H1 (cell line): Measurements from ENCODE around the gene TUBD1. TPM values are rescaled to one million over a fixed set of nuclear protein-coding genes. Genes with fewer than 3 reads are reported as not detected.
"Not testable (repeated sequence)": the region's sequence is repeated elsewhere in the genome, so short reads cannot be mapped to it uniquely, and the experiment has no call there.

Experiments used
- CTCF ChIA-PET: fragments of 300-600 bp; sonication (Branson Sonifier 250); formaldehyde crosslinking; loops from one replicate; lab custom pipeline; 2021; ENCODE audit not compliant: partially characterized antibody; lab: Charles Lee
- POLR2A ChIA-PET: fragments of 300-600 bp; sonication (Branson Sonifier 250); formaldehyde crosslinking; loops from one replicate; lab custom pipeline; 2021; ENCODE audit warnings: inconsistent platforms; ENCODE audit not compliant: partially characterized antibody; lab: Charles Lee
- DNase-seq, 2 experiments: peaks; one replicate each; pipeline versions ENCODE4 v3.0.0 to v3.0.0-alpha.2; 2010 to 2022; ENCODE audit warnings: low spot score in 2 of 2, low read depth in 1 of 2, mixed read lengths in 1 of 2
- FAIRE-seq: peaks from 2 replicates; lab custom pipeline; 2011; peaks lifted over from hg19 to GRCh38; lab: Jason Lieb, UNC
- H2AFZ ChIP-seq: 2 replicates; pipeline ENCODE4 v1.8.1; 2012; ENCODE audit warnings: low read length, inconsistent platforms
- H2AK5ac ChIP-seq: 2 replicates; pipeline ENCODE4 v1.6.1; 2013; ENCODE audit warnings: low read depth, low read length
- H2BK120ac ChIP-seq: replicated peaks from 2 replicates; pipeline ENCODE3; 2013; ENCODE audit warnings: low read depth, low read length, inconsistent platforms
- H2BK12ac ChIP-seq: 2 replicates; pipeline ENCODE4 v1.6.1; 2013; ENCODE audit warnings: low read depth, low read length
- H2BK15ac ChIP-seq: 2 replicates; pipeline ENCODE4 v1.6.1; 2013; ENCODE audit warnings: low read length
- H2BK20ac ChIP-seq: 2 replicates; pipeline ENCODE4 v1.6.1; 2013; ENCODE audit warnings: low read length
- H2BK5ac ChIP-seq: 2 replicates; pipeline ENCODE4 v1.6.1; 2013; ENCODE audit warnings: low read depth, low read length
- H3K14ac ChIP-seq: 2 replicates; pipeline ENCODE4 v1.6.1; 2013; ENCODE audit warnings: inconsistent platforms; ENCODE audit not compliant: insufficient read length
- H3K18ac ChIP-seq: 2 replicates; pipeline ENCODE4 v1.6.1; 2013; ENCODE audit warnings: low read length; ENCODE audit errors: extremely low read depth
- H3K23ac ChIP-seq: 2 replicates; pipeline ENCODE4 v1.6.1; 2013; ENCODE audit warnings: inconsistent platforms; ENCODE audit not compliant: insufficient read length
- H3K23me2 ChIP-seq: 2 replicates; pipeline ENCODE4 v1.6.1; 2013; ENCODE audit warnings: low read depth, low read length
- H3K27ac ChIP-seq: 2 replicates; pipeline ENCODE4 v1.6.1; 2011; ENCODE audit warnings: low read depth, low read length, inconsistent platforms
- H3K27me3 ChIP-seq, 4 experiments: replicated peaks in 1 of 4; 1 replicate in 1 of 4; 2 replicates in 3 of 4; pipeline versions ENCODE4 v1.6.1 to v1.8.1; 2011 to 2013; ENCODE audit warnings: low read length in 3 of 4, mild to moderate bottlenecking in 3 of 4, inconsistent platforms in 2 of 4, mixed read lengths in 2 of 4, moderate library complexity in 1 of 4; ENCODE audit not compliant: control insufficient read depth in 3 of 4, insufficient read depth in 3 of 4; ENCODE audit errors: extremely low read depth in 1 of 4
- H3K36me3 ChIP-seq, 4 experiments: 2 replicates each; pipeline versions ENCODE4 v1.6.1 to v1.8.1; 2011 to 2013; ENCODE audit warnings: mild to moderate bottlenecking in 4 of 4, low read length in 3 of 4, moderate library complexity in 2 of 4, control low read depth in 1 of 4, inconsistent platforms in 1 of 4; ENCODE audit not compliant: insufficient read depth in 4 of 4, control insufficient read depth in 2 of 4
- H3K4ac ChIP-seq: replicated peaks from 2 replicates; pipeline ENCODE3; 2013; ENCODE audit warnings: low read length, low read depth, mixed read lengths, inconsistent platforms; ENCODE audit not compliant: insufficient read length
- H3K4me1 ChIP-seq, 4 experiments: replicated peaks in 1 of 4; 1 replicate in 1 of 4; 2 replicates in 3 of 4; pipeline versions ENCODE4 v1.6.1 to v1.8.1; 2011 to 2013; ENCODE audit warnings: low read length in 3 of 4, inconsistent platforms in 2 of 4, mixed read lengths in 1 of 4; ENCODE audit not compliant: insufficient read depth in 4 of 4, control insufficient read depth in 3 of 4
- H3K4me2 ChIP-seq, 2 experiments: 2 replicates each; pipeline versions ENCODE4 v1.6.1 to v1.8.1; 2011 to 2013; ENCODE audit warnings: low read depth in 2 of 2, low read length in 2 of 2, control low read depth in 1 of 2, inconsistent platforms in 1 of 2, mild to moderate bottlenecking in 1 of 2; ENCODE audit not compliant: insufficient read depth in 1 of 2
- H3K4me3 ChIP-seq, 4 experiments: fragments of 200-600, 300-600 bp in 1 of 4; sonication (generic), shearing (Covaris generic), sonication (Bioruptor Twin) in 1 of 4; 2 replicates each; pipeline versions ENCODE4 v1.5.1 to v1.8.1; 2011 to 2016; ENCODE audit warnings: low read length in 4 of 4, low read depth in 3 of 4, control low read depth in 2 of 4, inconsistent platforms in 2 of 4, mild to moderate bottlenecking in 2 of 4, mixed read lengths in 1 of 4, moderate library complexity in 1 of 4; ENCODE audit not compliant: insufficient read depth in 2 of 4; ENCODE audit errors: extremely low read depth in 1 of 4
- H3K56ac ChIP-seq: replicated peaks from 2 replicates; pipeline ENCODE3; 2013; ENCODE audit warnings: low read depth, mild to moderate bottlenecking, mixed read lengths, low read length, inconsistent platforms; ENCODE audit not compliant: insufficient read length
- H3K79me1 ChIP-seq: 2 replicates; pipeline ENCODE4 v1.6.1; 2013; ENCODE audit warnings: low read depth, low read length, control low read depth
- H3K79me2 ChIP-seq, 2 experiments: 2 replicates each; pipeline versions ENCODE4 v1.6.1 to v1.8.1; 2012 to 2013; ENCODE audit warnings: low read length in 2 of 2, mild to moderate bottlenecking in 2 of 2, inconsistent platforms in 1 of 2; ENCODE audit not compliant: insufficient read depth in 2 of 2, control insufficient read depth in 1 of 2
- H3K9ac ChIP-seq, 4 experiments: replicated peaks in 1 of 4; 1 replicate in 1 of 4; 2 replicates in 3 of 4; pipeline versions ENCODE4 v1.6.1 to v1.8.1; 2011 to 2013; ENCODE audit warnings: low read depth in 3 of 4, low read length in 3 of 4, control low read depth in 2 of 4, mild to moderate bottlenecking in 2 of 4, moderate library complexity in 2 of 4, inconsistent platforms in 1 of 4; ENCODE audit errors: extremely low read depth in 1 of 4
- H3K9me3 ChIP-seq, 2 experiments: 2 replicates each; pipeline versions ENCODE4 v1.6.1 to v1.8.1; 2012 to 2013; ENCODE audit warnings: mild to moderate bottlenecking in 2 of 2, moderate library complexity in 2 of 2, control low read depth in 1 of 2, inconsistent platforms in 1 of 2, low read depth in 1 of 2, low read length in 1 of 2, mixed read lengths in 1 of 2; ENCODE audit not compliant: insufficient read depth in 2 of 2
- H4K20me1 ChIP-seq, 2 experiments: replicated peaks in 1 of 2; 2 replicates each; pipeline versions ENCODE3 to v1.8.1; 2011 to 2013; ENCODE audit warnings: inconsistent platforms in 2 of 2, low read length in 2 of 2, mild to moderate bottlenecking in 1 of 2; ENCODE audit not compliant: insufficient read depth in 2 of 2, control insufficient read depth in 1 of 2
- H4K5ac ChIP-seq: 2 replicates; pipeline ENCODE4 v1.6.1; 2013; ENCODE audit warnings: low read length, low read depth, mixed read lengths, inconsistent platforms; ENCODE audit not compliant: insufficient read length
- H4K8ac ChIP-seq: 2 replicates; pipeline ENCODE4 v1.8.0; 2013; ENCODE audit warnings: mild to moderate bottlenecking, moderate library complexity, low read length, inconsistent platforms; ENCODE audit not compliant: insufficient read depth; ENCODE audit errors: extremely low read depth
- H4K91ac ChIP-seq: replicated peaks from 2 replicates; pipeline ENCODE3; 2013; ENCODE audit warnings: low read length, mixed read lengths, inconsistent platforms; ENCODE audit not compliant: insufficient read length
- ATF3 ChIP-seq: IDR thresholded peaks from 2 replicates; pipeline ENCODE4 v1.6.1; 2011; ENCODE audit warnings: low read depth, mild to moderate bottlenecking, low read length; ENCODE audit not compliant: insufficient read depth
- CBX8 ChIP-seq: fragments of 300-800, 300-1000 bp; sonication (generic); IDR thresholded peaks from 2 replicates; pipeline ENCODE4 v1.7.1; 2016; ENCODE audit warnings: low read depth, low read length, borderline replicate concordance
- POU5F1 ChIP-seq: IDR thresholded peaks from 2 replicates; pipeline ENCODE4 v1.6.1; 2011; ENCODE audit warnings: low read depth, mild to moderate bottlenecking, low read length, moderate library complexity
- TCF12 ChIP-seq: IDR thresholded peaks from 2 replicates; pipeline ENCODE4 v1.6.1; 2011; ENCODE audit warnings: low read depth, mild to moderate bottlenecking, low read length
- WGBS, 2 experiments: shearing (Covaris generic) in 1 of 2; methylation state at CpG; one replicate each; pipeline versions ENCODE4 v1.1.6 to v1.1.7; 2013 to 2015; ENCODE audit warnings: low lambda C conversion rate in 2 of 2, mixed read lengths in 2 of 2, inconsistent platforms in 1 of 2, low coverage in 1 of 2, missing lambda C conversion rate in 1 of 2; ENCODE audit not compliant: insufficient replicate concordance in 2 of 2, insufficient coverage in 1 of 2, insufficient read length in 1 of 2; ENCODE audit errors: extremely low coverage in 1 of 2, missing lambda C conversion rate in 1 of 2; 5-methylcytosine and 5-hydroxymethylcytosine counted together
- polyA plus RNA-seq, 7 experiments: library from polyadenylated mRNA; depleted of rRNA in 3 of 7; stranded (reverse) in 5 of 7; unstranded in 2 of 7; fragments of >200 nt in 5 of 7; fragments of 200-250 nt in 2 of 7; gene quantifications; 1 replicate in 5 of 7; 2 replicates in 1 of 7; 4 replicates in 1 of 7; pipeline versions ENCODE4 v1.2.1 to v1.2.3, GENCODE V29; 2011 to 2013; ENCODE audit warnings: missing spikeins in 2 of 7, mixed read lengths in 2 of 7
- total RNA-seq: library from RNA; stranded (reverse); fragmentation: NEBNext Ultra II Directional; extraction: Animal tissue kit (Norgen Biotek cat#: 25700); gene quantifications from 2 replicates; pipeline ENCODE4 v1.2.1, GENCODE V29; 2021
- TF ChIP-seq, protein P1 (sequence below): IDR thresholded peaks from 2 replicates; pipeline ENCODE4 v1.6.1; 2012; ENCODE audit warnings: inconsistent platforms

Gene TUBD1
- total and polyA plus RNA-seq, 2 of the 8 experiments (the other 6 are each of a cell fraction or from before 2014, with no cell fraction given) = 9.1 to 17.5 TPM

- TF ChIP-seq, protein P1, sequence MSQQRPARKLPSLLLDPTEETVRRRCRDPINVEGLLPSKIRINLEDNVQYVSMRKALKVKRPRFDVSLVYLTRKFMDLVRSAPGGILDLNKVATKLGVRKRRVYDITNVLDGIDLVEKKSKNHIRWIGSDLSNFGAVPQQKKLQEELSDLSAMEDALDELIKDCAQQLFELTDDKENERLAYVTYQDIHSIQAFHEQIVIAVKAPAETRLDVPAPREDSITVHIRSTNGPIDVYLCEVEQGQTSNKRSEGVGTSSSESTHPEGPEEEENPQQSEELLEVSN = no peak
- TF ChIP-seq TCF12 (no peak), POU5F1 (no peak), ATF3 (no peak), CBX8 (no peak)
- TF ChIP-seq, all 59 proteins: peak for 0
Measured at GRCh38 chr17:59851439-59852375, 41.0 kb downstream of the TUBD1 start (continued).

DNA sequence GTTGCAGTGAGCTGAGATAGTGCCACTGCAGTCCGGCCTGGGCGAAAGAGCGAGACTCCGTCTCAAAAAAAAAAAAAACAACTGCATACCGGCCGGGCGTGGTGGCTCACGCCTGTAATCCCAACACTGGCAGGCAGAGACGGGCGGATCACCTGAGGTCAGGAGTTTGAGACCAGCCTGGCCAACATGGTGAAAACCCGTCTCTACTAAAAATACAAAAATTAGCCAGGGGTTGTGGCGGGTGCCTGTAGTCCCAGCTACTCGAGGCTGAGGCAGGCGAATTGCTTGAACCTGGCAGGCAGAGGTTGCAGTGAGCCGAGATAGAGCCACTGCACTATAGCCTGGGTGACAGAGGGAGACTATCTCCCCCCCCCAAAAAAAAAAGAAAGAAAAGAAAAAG, 42.4 kb downstream of the TUBD1 start:
- H3K18ac ChIP-seq, H3K14ac ChIP-seq, H3K79me1 ChIP-seq, FAIRE-seq, H3K4ac ChIP-seq, H2AFZ ChIP-seq, H3K56ac ChIP-seq, H3K4me2 ChIP-seq, H3K4me3 ChIP-seq, H4K5ac ChIP-seq, H3K9me3 ChIP-seq, H4K20me1 ChIP-seq, H3K27ac ChIP-seq, H3K23ac ChIP-seq, H2AK5ac ChIP-seq, H4K8ac ChIP-seq, H3K27me3 ChIP-seq, H2BK20ac ChIP-seq, H3K36me3 ChIP-seq, H3K9ac ChIP-seq, H3K23me2 ChIP-seq, H2BK5ac ChIP-seq, DNase-seq, H2BK15ac ChIP-seq, H3K79me2 ChIP-seq, H4K91ac ChIP-seq, H2BK12ac ChIP-seq, H2BK120ac ChIP-seq: not testable (repeated sequence)
- CTCF ChIA-PET = interaction anchor here (0.5 to 1.4 kb wide), 7 partner anchors 12 to 521 kb away, joined by 3 to 4 read pairs (median 3); no protein-coding TSS in a partner anchor
- WGBS, 2 experiments = 85% methylated on average over 11 of the region's 15 CpGs; no CpG with 5 or more reads in 1 of the 2 experiments
- POLR2A ChIA-PET = interaction anchor here (0.8 to 1.4 kb wide), 3 partner anchors 16 to 76 kb away, joined by 3 to 4 read pairs (median 3); no protein-coding TSS in a partner anchor
- H3K4me1 ChIP-seq = peaks cover 7 to 15% (median 11%) of the 10 kb centered on the region in 4 experiments; a peak in 6 of 7 replicates
